Stimulated activated CD4-positive, alpha-beta T cell treated with anti-CD3 and anti-CD28 coated beads, Interleukin-4, amount 100 ng/mL, for 4 hours (primary cell): ENCODE results near the gene ZAR1L.

ENCODE experiments used
- DNase-seq, 2 experiments: peaks; one replicate each; pipeline ENCODE4 v3.0.0-alpha.2; 2020

Gene ZAR1L

DNA sequence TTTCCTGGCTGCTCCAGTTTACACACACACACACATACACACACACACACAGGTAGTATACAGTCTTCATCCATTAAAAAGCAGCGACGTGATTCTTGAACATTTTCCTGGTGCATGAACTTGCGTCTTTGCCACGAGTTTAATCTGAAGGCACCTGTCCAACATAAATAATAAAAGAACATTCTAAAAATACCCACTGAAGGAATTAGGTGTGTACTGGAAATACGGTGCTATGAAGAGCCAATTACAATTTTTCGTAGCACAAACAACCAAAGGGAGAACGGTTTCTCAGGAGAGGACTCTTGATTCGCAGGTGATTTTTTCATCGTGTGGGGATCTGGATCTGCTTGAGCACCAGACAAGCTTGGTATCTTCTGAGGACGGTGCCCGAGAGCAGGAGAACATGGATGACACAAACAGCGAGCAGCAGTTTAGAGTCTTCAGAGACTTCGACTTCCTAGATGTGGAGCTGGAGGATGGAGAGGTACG is 61.2 kb downstream of the ZAR1L start:
- no peak for DNase-seq
